Measurements from ENCODE around the gene MYO5A.

DNA sequence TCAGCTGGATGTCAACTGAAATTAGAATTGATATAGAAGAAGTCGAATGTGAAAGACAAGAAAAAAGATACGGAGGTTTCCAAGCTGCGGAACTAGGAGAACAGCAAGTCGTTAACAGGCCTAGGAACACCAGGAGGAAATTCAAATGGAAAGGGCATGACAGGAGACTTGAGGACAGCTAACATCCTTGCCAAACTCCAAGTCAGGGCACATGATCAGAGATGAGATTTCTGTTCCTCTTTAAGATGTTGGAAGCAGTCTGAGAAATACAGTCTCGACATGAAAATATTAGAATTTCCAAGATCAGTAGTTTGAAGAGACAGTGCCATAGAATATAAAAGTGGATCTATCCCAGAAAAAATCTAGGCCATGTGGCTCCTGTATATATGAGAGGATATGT is 5.0 kb downstream of the MYO5A start:
- no peak for TF ChIP-seq EP300 (IDR thresholded peaks at IDR 0.05; ENCODE audit: borderline replicate concordance in 1 of 2, control insufficient read depth in 1 of 2, low read depth in 2 of 2, low read length in 2 of 2)
- no peak for TF ChIP-seq HDAC6 (IDR thresholded peaks at IDR 0.05; ENCODE audit: unreplicated experiment)
- no peak for TF ChIP-seq RCOR1 (conservative IDR thresholded peaks at IDR 0.05; ENCODE audit: low read depth, low read length)
